Stimulated activated CD4-positive, alpha-beta T cell treated with anti-CD3 and anti-CD28 coated beads, TNF-alpha, amount 100 ng/mL, for 4 hours (primary cell): ENCODE measurements around the gene TSC22D2.

Experiments
- DNase-seq, 3 experiments: peaks; one replicate each; pipeline ENCODE4 v3.0.0-alpha.2; 2020; ENCODE audit warnings: low read depth in 3 of 3

TSC22D2 gene

DNA sequence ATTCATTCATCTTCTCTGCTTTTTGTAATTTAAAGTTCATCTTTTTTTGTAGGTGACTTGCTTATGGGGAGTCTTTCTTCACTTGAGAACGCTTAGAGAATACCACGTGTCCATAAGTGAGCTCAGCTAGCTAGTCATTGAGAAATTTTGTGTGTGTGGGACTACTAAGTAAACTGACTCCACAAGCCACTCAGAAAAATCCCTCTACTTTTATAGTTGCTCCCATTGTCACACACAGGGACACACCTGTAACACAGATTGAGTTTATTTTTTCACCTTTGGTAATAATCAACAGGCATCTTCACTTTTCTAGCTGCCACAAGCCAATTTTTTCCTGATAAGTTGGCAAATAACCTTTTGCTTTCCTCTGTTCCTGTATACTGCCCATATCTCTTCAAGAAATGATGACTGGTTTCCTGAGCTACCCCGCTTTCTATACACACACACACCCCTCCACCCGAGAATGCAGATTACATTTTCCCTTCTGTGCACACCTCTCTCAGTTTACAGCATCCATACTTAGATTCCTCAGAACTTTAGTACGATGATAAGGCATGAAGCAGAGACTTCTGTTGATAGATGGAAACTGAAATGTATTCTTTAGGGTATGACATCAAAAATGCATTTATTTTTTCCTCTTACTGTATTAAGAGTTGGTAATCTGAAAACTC lies 4.6 kb downstream of the TSC22D2 start:
- DNase-seq = no peak

DNA sequence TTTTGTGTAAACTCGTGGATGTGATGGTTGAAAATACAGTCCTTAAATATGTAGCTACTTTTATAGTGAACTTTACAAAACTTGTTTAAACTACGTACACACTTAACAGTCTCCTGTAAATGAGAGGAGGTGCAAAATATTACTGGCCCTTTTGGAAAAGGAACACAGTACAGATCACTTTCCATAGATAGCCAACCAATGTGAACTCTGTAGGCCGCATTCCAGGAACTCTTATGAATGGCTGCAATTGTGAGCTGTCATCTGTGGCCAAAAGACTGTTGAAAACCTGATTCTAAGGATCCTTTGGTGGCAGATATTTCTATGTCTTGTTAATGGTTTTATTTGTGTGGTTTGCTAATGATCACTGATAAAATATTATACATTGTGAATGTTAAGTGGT lies 6.2 kb downstream of the TSC22D2 start:
- DNase-seq = no peak

DNA sequence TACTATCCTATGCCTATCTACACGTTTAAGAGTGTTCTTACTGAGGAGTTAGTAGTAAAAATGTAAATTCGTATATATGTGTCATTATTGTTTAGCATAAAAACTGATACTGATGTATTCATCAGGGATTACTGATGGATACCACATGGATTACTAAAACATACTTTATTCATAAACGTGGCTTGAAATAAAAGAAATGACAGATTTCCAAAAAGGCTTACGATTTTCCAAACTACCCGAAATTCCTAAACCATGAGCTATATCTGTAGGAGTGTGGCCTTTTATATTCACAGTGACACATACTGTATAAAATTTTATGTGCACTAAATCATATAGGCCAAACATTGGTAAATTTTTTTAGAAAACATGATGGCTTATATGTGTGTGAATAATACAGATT lies 6.9 kb downstream of the TSC22D2 start:
- DNase-seq = no peak

DNA sequence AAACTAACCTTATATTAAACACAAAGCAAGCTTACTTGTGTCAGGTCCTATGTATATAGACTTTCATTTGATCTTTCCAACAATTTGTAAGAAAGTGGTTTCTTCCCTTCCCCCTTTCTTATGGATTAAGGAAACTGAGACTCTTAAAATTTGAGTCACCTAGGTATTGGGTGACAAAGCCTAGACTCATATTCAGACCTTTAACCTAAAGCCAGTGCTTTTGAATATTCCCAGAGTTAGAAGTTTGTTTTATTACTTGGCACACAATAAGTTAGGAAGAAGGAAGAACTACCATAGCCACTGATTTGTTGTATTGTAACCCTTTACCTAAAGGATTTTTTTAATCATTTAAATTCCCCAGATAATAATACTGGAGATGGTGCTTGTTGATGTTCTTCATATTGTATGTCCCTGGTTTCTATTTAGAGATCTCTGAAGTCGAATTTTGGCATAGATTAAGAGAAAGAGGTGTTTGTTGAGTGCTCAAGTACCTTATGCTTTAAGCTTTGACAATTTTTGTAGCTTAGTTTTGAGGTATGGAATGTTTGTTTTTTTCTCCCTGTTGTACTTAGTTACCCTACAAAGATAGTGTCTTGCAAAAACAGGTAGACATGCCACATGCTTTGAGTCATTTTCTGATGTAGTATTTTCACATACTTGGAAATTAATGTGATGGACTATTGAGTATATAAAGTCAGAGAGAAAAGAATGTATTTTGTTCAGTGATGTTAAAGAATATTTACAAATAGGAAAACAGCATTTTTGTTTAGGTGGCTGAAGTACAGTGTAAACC lies 11.2 kb downstream of the TSC22D2 start:
- DNase-seq = no peak

DNA sequence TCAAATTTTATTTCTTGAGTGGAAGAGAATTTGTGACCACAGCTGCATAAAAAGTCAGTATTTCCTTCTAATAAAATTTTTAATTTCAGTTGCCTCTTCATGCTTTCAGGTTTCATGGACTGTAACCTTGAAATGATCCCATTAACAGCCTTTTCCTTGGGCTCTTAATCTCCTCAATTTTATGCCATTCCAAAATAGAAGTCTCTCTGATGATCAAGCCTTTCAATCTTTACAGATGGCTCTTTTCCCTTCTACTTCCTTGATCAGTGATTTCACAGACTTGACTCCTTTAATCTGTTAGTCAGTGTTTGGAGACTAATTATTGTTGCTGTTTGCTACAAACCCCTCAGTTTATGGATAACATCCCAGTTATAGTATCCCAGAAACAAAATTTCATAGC lies 11.9 kb downstream of the TSC22D2 start:
- DNase-seq = no peak

DNA sequence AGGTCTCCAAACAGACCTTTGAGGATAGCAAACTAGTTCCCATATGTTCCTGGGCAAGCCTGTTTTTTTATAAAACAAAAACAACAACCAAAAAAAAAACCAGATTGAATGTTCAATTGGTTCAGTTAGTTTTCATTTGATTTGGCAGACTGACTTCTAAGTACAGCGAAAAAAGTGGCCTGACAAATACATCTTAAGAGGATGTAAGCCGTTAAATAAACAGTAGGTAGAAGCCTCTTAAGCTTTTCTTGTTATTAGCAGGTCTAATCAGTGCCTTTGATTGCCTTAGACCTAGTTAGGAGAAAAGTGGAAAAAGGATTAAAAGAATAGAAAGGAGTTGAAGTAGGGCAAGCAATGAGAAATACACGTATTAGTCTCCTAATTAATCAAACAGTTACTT lies 13.2 kb downstream of the TSC22D2 start:
- DNase-seq = no peak

DNA sequence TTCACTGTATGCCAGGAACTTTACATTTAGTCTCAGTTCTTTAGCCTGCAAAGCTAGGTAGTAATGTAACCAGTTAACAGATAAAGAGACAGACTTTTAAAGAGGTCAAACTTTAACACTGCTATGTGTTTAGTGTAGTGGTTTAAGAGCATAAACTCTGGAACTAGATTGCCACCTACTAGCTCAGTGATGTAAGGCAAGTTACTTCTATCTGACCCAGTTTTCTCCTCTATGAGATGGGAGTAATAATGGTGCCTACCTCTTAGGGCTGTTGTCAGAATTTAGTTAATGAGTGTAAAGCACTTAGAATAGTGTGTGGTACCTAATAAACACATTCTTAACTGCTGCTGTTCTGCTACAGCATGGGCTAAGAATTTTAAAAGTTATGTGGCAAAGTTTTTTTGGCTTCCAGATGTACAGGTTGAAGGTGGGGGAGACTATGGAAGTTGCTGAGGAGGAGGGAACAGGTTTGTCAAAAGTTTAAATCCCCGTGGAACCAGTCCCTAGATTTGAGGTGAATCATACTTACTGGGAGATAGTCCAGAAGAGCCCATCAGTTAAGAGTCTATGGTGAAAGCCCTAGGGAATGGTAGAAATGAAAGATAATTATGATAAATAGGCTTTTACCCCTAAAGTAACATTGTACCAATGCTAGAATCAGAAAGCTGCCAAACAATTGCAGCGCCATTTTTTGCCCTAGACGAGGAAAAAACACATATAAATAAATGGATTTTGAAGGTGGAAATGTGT lies 13.9 kb downstream of the TSC22D2 start:
- no peak for DNase-seq

DNA sequence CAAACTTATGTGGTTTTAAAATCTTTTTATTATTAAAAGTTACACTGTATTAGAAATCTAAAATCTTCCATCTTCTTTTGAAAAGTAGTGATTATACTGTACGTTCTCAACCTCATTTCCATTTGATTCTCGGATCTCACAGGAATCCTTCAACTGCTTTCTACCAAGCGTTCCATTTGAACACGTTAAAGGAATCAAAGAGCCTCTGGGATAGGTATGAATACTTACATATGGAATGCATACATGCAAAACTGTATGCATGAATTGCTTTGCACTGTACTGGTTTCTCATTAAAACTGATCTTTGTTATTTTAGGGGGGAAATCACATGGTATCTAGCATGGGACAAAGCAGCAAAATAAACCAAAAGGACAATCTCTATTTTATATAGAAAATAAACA lies 14.8 kb downstream of the TSC22D2 start:
- no peak for DNase-seq

DNA sequence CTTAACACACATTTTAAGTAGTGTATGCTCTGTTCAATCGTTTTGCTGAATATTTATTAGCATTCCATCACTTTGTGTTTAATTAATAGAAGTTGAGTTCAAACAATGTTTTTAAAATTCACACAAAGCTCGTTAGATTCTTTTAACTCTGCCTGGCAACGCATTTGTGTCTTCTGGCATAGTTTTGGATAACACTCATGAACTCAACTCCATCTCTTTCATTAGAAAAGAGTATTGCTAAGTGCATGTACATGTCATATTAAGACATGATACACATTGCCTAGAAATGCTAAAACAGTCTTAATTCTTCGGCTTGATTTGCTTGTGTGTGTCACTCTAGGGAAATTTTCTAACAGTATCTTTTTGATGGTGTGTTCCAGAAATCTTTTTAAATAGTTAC lies 15.7 kb downstream of the TSC22D2 start:
- DNase-seq = no peak

DNA sequence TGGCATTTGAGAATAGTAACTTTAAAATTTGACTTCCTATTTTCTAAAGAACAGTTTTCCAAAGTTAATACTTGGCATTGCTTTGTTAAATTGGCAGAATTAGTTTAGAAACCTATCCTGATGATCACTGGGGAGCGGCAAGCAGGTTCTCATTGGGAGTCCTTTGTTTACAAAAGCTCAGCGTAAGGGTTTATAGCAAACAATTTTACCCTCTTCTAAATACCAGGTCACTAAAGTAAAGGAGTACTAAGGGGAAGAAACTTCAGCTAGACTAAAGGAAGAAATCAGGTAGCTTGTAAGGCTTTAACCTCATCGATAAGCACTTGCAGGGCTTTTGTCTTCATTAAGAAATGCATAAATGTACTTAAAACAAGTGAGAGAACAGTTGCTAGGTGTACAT lies 18.2 kb downstream of the TSC22D2 start:
- DNase-seq = no peak

DNA sequence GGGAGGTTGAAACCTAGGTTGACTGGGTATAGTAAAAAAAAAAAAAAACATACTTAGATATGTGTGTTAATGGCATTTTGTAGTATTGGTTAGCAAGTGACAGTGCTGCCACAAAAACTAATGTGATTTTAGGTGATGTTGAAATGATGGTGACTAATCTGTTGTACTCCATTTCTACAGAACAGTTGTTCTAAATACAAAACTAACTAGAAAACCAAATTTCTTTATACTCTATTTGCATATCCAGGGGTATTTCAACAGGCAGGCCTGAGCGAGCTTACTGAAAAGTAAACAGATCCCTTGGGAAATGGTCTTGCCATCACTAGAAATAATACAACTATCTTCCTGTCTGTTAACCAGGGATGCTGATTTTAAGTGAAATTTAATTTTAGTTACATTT lies 20.5 kb downstream of the TSC22D2 start:
- no peak for DNase-seq

DNA sequence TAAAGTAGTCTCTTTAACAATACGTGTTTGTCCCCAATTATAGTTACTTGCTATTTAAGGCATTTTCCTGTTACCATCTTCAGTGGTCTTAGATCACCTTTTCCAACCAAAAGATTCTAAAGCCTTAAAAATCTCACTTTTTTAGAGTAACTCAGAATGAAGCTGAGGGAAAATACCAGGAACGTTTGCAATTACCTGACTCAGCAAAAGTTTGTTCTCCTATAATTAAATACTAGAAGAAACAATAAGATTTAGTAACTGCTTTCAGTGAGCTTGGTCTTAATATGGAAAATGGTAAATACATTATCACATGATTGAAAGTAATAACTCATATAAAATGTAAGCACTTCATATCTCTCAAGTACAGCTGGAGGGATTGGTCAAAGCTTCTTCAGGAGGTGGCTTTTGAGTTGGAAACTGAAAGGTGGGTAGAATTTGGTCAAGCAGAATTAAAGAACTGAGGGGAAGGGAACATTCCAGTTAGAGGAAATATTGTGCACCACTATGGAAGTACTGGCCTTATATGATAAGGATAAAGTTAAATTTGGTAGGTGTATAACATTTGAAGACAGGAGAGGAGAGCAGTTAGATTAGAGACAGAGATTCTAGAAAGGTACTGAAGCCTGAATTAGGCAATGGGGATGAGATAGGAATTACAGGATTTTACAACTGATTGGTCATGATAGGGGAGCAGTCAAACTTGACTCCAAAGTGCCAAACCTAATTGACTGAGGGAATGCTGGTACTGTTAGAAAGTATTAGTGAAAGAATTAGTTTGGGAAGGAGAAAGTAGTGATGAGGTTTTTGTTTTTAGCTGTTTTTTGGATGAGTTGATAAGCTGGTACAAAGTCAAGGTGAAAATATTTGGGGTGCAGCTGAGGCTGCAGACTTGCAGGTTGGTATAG lies 21.9 kb downstream of the TSC22D2 start:
- DNase-seq = no peak

DNA sequence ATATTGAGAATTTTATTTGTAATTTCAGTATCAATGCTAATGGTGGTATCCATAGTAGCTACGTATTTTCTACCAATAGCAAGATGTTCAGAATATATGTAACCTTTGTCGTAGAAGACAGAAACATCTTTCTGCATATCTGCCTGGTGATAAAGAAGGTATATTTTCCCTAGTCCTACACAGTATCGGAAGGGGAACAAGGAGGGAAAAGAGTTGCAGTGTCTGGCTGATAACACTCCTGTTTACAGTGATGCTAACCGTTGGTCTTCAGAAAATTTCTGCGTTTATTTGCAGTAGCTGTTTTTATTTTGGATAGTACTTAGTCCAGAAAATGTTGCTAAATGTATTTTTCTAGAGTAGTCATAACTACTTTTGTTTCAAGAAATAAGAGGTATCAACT lies 25.2 kb downstream of the TSC22D2 start:
- no peak for DNase-seq

DNA sequence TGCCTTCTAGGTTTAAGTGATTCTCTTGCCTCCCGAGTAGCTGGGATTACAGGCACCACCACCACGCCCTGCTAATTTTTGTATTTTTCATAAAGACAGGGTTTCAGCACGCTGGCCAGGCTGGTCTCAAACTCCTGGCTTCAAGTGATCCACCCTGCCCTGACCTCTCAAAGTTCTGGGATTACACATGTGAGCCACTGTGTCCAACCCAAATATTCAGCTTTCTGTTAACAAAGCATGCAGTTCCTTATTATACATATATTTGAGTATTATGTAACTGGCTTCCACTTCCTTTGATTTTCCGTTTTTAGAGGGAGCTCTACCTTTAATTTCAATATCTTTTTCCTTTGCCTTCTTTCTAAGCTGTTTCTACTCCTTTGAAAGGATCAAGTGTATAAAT lies 26.1 kb downstream of the TSC22D2 start:
- no peak for DNase-seq

DNA sequence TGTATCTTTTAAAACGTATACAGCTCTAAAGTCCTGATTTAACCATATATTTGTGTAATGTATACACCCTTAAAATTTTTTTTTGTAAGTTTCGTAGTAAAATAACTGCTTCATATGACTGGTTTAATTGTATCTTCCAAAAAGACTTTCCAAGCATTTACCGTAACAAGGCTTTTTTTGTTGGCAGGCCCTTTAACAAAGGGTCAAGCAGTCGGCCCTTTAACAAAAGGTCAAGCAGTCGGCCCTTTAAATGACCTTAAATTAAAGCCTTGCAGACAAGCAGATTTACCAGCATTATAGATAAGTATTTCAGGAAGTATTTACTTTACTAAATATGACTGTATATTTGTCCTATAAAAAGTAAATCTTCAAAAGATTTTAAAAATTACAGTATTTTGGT lies 28.1 kb downstream of the TSC22D2 start:
- DNase-seq = no peak

DNA sequence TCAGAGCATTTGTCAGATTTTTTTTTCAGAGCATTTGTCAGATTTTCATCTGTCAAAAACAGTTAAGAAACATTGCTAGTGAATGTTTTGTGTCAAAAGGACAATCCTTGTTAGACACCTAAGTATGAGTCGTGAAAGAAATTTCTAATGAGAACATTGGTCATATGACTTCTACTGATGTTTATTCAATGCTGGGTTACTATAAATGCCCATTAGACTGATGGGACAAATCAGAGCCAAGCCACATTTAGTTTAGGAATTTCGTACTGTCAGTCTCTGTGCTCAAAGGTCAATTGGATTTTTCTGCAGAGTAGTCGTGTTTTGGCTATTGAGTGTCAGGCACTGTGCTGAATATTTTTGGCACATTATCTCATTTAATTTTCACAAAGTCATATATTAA lies 31.6 kb downstream of the TSC22D2 start:
- no peak for DNase-seq

DNA sequence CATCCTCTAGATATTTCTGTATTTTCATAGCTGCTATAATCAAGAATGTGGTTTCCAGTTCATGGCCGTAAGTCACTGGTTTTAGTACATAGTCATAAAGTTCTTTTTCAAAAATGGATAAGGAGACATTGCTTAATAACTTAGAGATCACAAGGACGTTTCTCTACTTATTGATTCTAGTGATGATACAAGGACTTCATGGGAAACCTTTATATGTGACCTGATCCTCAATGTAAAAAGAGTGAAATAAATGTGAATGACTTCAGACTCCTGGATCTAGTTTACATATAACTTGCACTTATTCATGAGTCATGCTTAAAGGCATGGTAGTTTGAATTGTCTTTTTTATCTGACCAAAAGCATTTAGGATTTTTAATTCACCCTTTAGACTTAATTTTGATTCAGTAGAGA lies 35.2 kb downstream of the TSC22D2 start:
- DNase-seq = no peak

DNA sequence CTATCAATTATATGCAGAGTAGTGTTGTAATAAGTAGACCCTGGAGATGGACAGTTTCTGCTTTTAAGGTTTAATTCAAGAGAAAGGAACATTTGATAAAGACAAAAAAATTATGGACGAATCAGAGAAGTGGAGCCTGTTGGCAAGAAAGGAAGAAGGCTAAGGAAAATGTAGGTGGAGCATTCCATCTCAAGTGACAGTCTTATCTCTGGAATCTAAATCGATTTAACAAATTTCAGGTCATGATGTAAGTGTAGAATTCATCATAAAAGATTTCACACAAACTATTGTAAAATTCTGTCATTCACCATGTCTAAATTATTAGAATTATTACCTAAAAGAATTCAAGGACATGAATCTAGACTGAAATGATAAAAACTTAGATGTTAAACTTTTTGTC lies 36.3 kb downstream of the TSC22D2 start:
- DNase-seq = no peak

DNA sequence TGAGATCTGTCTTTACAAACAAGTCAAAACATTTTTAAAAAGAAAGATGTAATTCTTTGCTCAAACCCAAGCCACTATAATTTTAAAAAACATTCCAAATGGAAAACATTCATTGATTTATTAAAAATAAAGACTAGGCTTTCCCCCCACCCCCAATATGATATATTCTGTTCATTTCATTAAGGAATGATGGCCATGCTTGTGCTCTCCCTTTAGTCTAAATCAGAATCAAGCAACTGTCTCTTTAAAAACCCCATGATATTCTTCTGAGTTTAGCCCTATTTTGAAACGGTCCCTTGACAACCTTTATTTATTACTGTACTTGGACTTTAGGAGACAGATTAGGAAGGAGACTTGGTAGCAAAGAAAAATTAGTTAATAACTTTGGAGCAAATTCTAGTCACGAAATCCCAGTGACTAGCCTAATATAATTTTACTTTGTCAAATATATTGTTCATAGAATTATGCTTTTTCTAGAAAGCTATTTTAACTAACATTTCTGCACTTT lies 38.4 kb downstream of the TSC22D2 start:
- DNase-seq = no peak

DNA sequence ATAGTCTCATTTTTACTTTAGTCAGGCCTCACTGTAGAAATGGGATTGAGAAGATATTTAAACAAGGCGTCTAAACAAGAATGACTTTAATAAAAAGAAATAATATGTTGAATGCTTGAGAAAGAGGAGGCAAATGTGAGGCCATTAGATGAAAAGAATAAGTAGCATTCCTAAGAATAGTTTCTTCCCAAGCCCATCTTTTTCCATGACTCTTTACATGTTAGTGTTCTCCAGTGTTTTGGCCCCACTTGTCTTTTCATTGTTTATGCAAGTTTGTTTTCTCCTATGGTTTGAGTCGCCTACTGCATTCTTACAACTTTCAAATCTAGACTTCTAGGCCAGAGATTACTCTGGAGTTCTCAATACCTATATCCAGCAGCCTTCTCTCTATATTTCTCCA lies 39.0 kb downstream of the TSC22D2 start:
- DNase-seq = no peak

DNA sequence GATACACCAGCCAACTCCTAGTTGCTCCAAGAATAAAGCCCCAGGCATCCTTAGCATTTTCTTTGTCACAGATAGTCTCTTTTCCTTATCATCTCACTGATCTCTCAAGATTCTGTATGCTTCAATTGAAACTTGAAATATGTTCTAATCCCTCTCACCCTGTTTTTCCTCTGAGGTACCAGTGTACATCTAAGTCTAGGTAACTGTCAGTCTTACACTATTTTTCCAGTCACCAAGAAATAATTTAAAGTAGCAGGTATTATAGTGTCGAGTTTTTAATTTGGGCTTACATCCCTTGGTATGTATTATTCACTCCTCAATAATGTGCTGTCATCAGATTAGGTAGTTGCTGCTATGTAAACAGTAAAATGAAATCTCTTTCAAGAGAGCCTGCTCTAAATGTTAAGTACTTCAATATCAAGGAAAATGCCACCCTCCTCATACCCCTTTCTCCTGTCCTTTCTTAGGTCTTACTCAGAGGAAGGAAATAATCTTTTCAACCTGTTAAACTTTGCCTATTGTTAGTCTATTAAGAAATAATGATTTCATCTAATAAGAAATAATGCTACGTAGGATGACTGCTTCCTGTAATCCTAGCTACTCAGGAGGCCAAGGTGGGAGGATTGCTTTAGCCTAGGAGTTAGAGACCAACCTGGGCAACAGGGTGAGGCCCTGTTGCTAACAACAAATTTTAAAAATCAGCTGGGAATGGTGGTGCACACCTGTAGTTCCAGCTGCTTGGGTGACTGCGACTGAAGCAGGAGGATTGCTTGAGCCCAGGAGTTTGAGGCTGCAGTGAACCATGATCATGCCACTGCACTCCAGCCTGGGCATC lies 39.8 kb downstream of the TSC22D2 start:
- DNase-seq = no peak
